ENCODE data around the gene MAGI2.
"Not testable (repeated sequence)": the region's sequence is repeated elsewhere in the genome, so short reads cannot be mapped to it uniquely, and the experiment has no call there.

Gene MAGI2

GRCh38 chr7:79009647-79010046 lies 443.8 kb downstream of the MAGI2 start:
- no peak for FAIRE-seq
- DNase-seq (ENCODE audit: extremely low spot score, insufficient read length, low read depth): no peak

DNA sequence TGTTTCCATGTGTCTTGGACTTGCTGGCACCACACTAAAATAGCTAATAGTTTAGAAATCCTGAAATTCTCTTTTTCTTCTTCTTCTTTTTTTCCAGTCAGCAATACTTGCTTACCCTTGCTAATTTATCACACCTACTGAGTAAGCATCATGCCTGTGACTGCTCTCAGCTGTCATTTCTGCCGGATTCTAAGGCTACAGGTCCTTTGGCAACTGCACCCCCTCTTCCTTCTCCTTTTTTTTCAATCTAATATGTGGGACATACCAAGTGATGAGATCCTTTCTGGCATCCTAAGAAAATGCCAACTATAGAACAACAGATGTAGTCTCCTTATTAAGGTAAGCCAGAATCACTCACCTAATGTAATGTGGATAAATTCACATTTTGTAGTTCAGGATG lies 444.7 kb downstream of the MAGI2 start:
- no peak for DNase-seq (ENCODE audit: extremely low spot score, insufficient read length, low read depth)
- FAIRE-seq: no peak

DNA sequence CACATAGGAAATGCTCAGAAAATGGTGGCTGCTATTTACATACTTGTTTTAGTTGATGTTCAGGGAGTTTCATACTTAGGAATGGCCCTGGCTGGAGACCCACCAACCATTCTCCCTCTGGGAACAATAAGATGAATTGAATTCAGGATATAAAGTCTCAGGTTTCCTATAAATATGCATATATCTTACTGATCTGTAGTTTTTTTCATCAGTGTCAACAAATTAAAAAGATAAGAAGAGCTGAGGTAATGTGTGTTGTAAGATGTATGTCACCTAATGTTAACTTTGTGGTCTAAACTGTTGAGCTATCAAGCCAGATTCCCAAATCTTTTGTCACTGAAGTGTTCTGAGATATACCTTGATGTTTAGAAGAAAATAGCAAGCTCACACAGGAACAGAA lies 457.5 kb downstream of the MAGI2 start:
- DNase-seq (ENCODE audit: extremely low spot score, insufficient read length, low read depth) (no peak), FAIRE-seq (no peak)

GRCh38 chr7:78993341-78993740 lies 460.1 kb downstream of the MAGI2 start:
- FAIRE-seq (no peak), DNase-seq (ENCODE audit: extremely low spot score, insufficient read length, low read depth) (no peak)

DNA sequence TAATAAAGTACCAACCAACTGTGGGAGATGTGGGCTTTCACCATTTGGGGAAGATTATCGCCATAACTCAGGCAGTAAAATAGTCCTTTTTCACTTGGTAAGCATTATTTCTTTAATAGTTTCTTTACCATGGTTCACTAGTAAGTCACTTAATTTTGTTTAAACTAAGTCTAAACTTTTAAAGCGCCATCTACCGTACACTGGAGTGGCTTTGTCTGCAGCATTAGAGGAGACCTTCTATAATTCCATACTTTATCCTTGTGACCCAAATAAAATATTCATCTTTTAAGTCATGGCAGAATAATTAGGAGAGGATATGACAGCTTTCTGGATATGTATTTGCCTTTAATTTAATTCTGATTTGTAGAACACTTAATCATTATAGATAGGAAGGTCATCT lies 468.0 kb downstream of the MAGI2 start:
- DNase-seq (ENCODE audit: extremely low spot score, insufficient read length, low read depth): no peak
- no peak for FAIRE-seq

GRCh38 chr7:78983483-78983882 lies 470.0 kb downstream of the MAGI2 start:
- FAIRE-seq (no peak), DNase-seq (ENCODE audit: extremely low spot score, insufficient read length, low read depth) (no peak)

DNA sequence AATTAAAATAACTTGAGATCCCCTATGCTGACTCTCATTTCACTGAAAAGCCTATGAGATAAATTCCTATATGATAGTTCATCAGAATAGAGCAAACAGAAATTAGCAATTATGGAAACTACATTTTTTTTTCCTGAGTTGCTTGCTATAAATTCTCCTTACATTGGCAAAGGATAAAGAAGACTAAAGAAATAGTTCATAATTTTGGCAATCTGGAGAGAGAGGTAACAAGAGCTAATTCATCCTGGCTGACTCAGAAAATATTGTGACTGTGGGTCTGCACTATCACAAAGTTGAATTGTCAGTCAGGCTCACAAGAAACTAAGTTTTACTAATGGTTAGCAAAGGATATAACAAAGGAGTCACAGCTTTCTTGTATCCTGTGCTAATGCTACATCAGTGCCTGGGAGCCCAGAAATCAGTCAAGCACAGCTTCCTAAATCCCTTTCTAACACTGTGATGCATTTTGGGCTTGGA lies 483.0 kb downstream of the MAGI2 start:
- DNase-seq (ENCODE audit: extremely low spot score, insufficient read length, low read depth): no peak
- FAIRE-seq: no peak

GRCh38 chr7:78968951-78969350 lies 484.5 kb downstream of the MAGI2 start:
- DNase-seq (ENCODE audit: extremely low spot score, insufficient read length, low read depth) (no peak), FAIRE-seq (no peak)

DNA sequence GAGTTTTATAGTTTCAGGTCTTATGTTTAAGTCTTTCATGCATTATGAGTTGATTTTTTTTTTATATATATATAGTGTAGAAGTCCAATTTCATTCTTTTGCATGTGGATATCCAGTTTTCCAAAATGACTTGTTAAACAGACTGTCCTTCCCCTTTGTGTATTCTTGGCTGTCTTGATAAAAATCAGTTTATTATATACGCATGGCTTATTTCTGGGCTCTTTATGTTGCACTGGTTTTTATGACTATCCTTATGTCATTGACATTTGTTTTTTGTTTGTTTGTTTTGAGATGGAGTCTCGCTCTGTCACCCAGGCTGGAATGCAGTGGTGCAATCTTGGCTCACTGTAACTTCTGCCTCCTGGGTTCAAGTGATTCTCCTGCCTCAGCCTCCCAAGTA lies 485.9 kb downstream of the MAGI2 start:
- DNase-seq (ENCODE audit: extremely low spot score, insufficient read length, low read depth); FAIRE-seq: not testable (repeated sequence)

- FAIRE-seq (no peak), DNase-seq (ENCODE audit: extremely low spot score, insufficient read length, low read depth) (no peak)
These were observed 486.4 kb downstream of the MAGI2 start for GRCh38 chr7:78967046-78967445.

DNA sequence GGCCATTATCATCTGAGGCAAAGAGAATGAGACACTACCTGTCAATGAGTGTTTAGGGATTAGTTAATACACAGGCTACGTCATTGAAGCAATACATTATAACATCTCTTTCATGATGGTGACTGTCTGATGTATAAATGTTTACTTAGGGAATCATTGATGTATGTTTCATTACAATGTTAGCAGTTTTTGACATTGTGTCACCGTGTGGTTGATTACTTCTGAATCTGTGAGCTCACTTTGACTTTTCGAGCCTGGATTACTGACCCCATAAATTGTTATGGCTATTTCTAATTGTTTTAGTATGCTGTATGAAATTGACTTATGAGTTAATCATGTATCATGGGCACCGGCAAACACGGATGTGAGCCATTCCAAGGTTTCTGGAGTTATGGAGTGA lies 494.0 kb downstream of the MAGI2 start:
- no peak for DNase-seq (ENCODE audit: extremely low spot score, insufficient read length, low read depth)
- FAIRE-seq: no peak

DNA sequence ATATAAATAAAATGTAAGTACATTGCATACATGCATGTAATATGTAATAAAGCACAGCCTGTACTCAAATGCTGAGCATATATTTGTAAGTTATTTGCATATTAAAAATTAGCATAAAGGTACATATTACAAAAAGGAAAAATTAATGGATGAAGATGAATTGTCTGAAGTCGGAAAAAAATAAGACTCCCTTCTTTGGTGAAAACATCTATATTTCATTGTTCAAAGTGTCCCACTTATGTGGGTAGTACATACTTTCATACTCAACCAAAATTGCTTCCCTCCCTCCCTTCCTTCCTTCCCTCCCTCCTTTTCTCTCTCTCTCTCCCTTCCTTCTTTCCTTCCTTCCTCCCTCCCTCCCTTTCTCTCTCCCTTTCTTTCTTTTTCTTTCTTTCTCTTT lies 498.1 kb downstream of the MAGI2 start:
- DNase-seq (ENCODE audit: extremely low spot score, insufficient read length, low read depth) (no peak), FAIRE-seq (no peak)

GRCh38 chr7:78953726-78954363 lies 499.6 kb downstream of the MAGI2 start:
- FAIRE-seq (no peak), DNase-seq (ENCODE audit: extremely low spot score, insufficient read length, low read depth) (no peak)

- no peak for FAIRE-seq
- DNase-seq (ENCODE audit: extremely low spot score, insufficient read length, low read depth): no peak
These were observed 500.4 kb downstream of the MAGI2 start for GRCh38 chr7:78953090-78953489.

- DNase-seq (ENCODE audit: extremely low spot score, insufficient read length, low read depth) (no peak), FAIRE-seq (no peak)
These were observed 513.8 kb downstream of the MAGI2 start for GRCh38 chr7:78939669-78940068.

- DNase-seq (ENCODE audit: extremely low spot score, insufficient read length, low read depth): no peak
These were observed 528.9 kb downstream of the MAGI2 start for GRCh38 chr7:78924581-78924980.

DNA sequence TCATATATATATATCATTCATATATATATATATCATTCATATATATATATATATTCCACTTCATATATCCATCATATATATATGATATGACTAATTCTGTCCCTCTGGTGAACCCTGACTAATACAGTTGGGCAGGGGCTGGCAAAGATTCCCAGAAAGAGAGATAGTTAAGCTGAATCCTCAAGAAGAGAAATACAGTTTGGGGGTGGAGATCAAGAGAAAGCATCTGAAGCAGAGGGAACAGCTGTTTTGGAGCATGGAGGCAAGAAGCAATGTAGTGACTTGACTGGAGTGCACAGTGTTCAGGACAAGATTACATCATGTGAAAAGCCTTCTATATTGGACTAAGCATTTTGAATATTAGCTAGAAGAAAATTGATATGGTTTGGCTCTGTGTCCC lies 540.7 kb downstream of the MAGI2 start:
- FAIRE-seq (no peak), DNase-seq (ENCODE audit: extremely low spot score, insufficient read length, low read depth) (no peak)

More at GRCh38 chr7:78924581-78924980, 528.9 kb downstream of the MAGI2 start:
- FAIRE-seq: no peak

DNA sequence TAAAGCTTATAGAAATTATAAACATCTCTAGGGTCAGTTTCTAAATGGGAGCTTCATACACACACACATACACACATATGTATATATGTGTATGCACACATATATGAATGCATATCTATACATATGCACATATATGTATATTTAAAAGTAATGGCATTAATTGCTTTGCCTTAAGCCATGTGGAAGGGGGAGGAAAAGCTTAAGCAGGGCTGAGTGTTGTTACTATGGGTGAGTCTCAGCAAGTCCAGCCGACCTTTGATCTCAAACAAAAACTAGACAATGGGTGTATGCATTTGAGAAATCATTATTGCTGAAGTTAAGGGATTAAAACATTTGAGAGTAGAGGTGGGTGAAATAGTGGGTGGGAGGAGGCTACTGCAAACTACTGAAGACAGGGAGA lies 546.7 kb downstream of the MAGI2 start:
- DNase-seq (ENCODE audit: extremely low spot score, insufficient read length, low read depth) (no peak), FAIRE-seq (no peak)

- DNase-seq (ENCODE audit: extremely low spot score, insufficient read length, low read depth): no peak
- no peak for FAIRE-seq
These were observed 548.0 kb downstream of the MAGI2 start for GRCh38 chr7:78905436-78905835.

DNA sequence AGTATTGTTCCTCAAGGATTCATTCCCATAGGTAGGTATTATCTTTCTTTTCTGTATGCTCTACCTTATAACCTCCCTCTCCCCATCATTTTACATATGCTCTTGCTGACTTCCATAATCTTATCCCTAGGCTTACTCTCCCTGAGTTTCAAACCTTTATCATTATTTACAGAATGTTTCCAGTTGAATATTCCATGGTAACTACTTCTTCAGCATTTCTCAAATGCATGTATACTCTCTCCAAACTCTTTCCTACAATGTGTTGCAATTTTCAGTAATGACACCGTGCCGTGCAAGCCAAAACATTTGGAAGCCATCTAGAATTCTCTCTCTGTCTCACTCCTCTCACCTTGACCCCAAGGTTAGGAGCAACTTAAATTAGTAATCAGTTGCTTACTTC lies 548.5 kb downstream of the MAGI2 start:
- no peak for FAIRE-seq
- no peak for DNase-seq (ENCODE audit: extremely low spot score, insufficient read length, low read depth)

- FAIRE-seq (no peak), DNase-seq (ENCODE audit: extremely low spot score, insufficient read length, low read depth) (no peak)
These were observed 551.9 kb downstream of the MAGI2 start for GRCh38 chr7:78901566-78901965.

GRCh38 chr7:78900806-78901205 lies 552.7 kb downstream of the MAGI2 start:
- FAIRE-seq (no peak), DNase-seq (ENCODE audit: extremely low spot score, insufficient read length, low read depth) (no peak)

All from GM18507 (cell line).